SJCRH30 (cell line): ENCODE data around the gene KRTAP10-4. TPM values are rescaled to one million over a fixed set of nuclear protein-coding genes. Genes with fewer than 3 reads are reported as not detected.

ENCODE experiments used
- DNase-seq, 2 experiments: peaks; one replicate each; pipeline ENCODE4 v3.0.0-alpha.2; 2015 to 2020
- H3K27ac ChIP-seq: fragments of 250-450 bp; sonication (Bioruptor Pico); 2 replicates; pipeline ENCODE4 v1.5.1; 2020; ENCODE audit warnings: mild to moderate bottlenecking, moderate library complexity
- H3K27me3 ChIP-seq: fragments of 250-450 bp; sonication (Bioruptor Pico); 2 replicates; pipeline ENCODE4 v1.5.1; 2020; ENCODE audit warnings: mild to moderate bottlenecking, moderate library complexity
- H3K36me3 ChIP-seq: fragments of 250-450 bp; sonication (Bioruptor Pico); 2 replicates; pipeline ENCODE4 v1.5.1; 2020; ENCODE audit warnings: mild to moderate bottlenecking, moderate library complexity
- H3K4me1 ChIP-seq: fragments of 250-450 bp; sonication (Bioruptor Pico); 2 replicates; pipeline ENCODE4 v1.5.1; 2020; ENCODE audit warnings: mild to moderate bottlenecking, moderate library complexity
- H3K4me3 ChIP-seq: fragments of 250-450 bp; sonication (Bioruptor Pico); 2 replicates; pipeline ENCODE4 v1.5.1; 2020; ENCODE audit warnings: mild to moderate bottlenecking, moderate library complexity
- H3K9me3 ChIP-seq: fragments of 250-450 bp; sonication (Bioruptor Pico); replicated peaks from 2 replicates; pipeline ENCODE4 v1.5.1; 2020; ENCODE audit warnings: mild to moderate bottlenecking, moderate library complexity
- total RNA-seq: library from RNA; depleted of rRNA; stranded (reverse); fragments of >200 nt; shearing (Covaris generic); gene quantifications from 2 replicates; pipeline ENCODE4 v1.2.3, GENCODE V29; 2014

Gene KRTAP10-4
- total RNA-seq, 1 experiment from 2014 or later, result not detected

DNA sequence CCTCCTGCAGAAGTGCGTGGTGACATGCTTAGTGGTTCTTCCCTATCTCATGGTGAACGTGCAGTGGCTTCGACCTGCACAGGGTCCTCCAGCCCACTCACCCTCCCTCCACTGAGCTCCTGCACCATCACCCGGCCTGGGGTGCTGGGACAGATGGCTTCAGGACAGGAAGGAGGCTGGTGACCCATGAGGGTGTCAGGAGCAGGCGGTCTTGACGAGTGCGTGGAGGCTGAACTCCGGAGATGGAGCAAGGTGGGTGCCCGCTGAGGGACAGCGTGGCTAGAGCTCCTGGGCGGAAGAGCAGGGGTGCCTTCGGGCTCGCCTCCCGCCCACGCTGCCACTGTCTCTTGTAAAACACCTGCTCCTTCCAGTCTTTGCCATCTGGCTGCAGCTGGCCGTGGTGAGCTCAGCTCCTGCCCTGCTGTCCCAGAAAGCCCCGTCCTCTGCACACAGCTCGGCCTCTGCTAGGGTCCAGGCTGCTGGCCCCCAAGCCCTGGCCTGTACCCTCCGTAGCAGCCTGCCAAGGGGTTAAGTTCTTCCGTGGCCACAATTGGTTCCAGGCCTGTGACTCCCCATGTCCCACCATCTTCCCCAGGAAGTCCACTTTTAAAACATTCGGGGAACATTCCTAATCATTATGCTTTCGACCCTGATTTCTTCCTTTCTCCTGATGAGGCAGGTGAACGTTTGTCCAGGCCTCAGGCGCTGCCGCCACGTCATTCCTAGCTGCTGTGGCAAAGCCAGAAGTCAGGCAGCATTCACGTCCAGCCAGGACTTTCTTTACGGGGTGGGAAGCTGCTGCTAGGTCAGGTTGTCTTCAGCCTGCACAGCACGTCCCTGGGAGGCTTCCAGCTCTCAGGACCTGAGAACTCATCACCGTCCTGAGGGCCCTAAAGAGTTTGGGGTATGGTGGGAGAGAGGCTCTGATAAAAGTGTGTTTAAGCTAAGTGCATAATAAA lies 41.6 kb upstream of the KRTAP10-4 start:
- DNase-seq, result peak; percentile 3 to 39
- Histone ChIP-seq H3K9me3 (no peaks in the 10 kb centered on the region), H3K27me3 (no peaks in the 10 kb centered on the region), H3K27ac (no peak overlapping the region), H3K4me3 (no peak overlapping the region), H3K4me1 (no peaks in the 10 kb centered on the region), H3K36me3 (no peaks in the 10 kb centered on the region)

DNA sequence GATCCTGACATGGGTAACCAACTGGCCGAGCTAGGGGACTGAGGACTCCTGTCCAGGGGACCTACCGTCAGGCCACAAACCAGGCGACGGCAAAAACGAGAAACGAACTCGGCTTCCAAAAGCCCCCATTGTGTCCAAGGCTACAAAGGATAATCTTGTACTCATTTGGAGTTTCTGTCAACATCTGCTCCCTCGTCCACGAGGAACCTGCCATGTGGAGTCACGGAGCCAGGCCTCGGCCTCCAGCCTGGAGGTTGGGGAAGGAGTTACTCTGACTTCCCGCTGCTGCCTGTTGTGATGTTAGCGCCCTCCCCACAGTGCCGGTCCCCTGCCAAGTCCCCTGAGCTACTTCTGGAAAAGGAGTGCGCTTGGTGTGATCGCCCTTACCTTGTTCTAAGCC lies 40.8 kb upstream of the KRTAP10-4 start:
- H3K27ac ChIP-seq, result no peak overlapping the region
- H3K36me3 ChIP-seq, result no peaks in the 10 kb centered on the region
- no peaks in the 10 kb centered on the region for H3K9me3 ChIP-seq
- no peak overlapping the region for H3K4me3 ChIP-seq
- no peaks in the 10 kb centered on the region for H3K27me3 ChIP-seq
- DNase-seq, result no peak
- H3K4me1 ChIP-seq, result no peaks in the 10 kb centered on the region

GRCh38 chr21:44533121-44533890 lies 40.2 kb upstream of the KRTAP10-4 start:
- Histone ChIP-seq H3K4me3 (no peak overlapping the region), H3K36me3 (no peaks in the 10 kb centered on the region), H3K9me3 (no peaks in the 10 kb centered on the region), H3K27ac (no peak overlapping the region), H3K27me3 (no peaks in the 10 kb centered on the region), H3K4me1 (no peaks in the 10 kb centered on the region)
- DNase-seq, result no peak

DNA sequence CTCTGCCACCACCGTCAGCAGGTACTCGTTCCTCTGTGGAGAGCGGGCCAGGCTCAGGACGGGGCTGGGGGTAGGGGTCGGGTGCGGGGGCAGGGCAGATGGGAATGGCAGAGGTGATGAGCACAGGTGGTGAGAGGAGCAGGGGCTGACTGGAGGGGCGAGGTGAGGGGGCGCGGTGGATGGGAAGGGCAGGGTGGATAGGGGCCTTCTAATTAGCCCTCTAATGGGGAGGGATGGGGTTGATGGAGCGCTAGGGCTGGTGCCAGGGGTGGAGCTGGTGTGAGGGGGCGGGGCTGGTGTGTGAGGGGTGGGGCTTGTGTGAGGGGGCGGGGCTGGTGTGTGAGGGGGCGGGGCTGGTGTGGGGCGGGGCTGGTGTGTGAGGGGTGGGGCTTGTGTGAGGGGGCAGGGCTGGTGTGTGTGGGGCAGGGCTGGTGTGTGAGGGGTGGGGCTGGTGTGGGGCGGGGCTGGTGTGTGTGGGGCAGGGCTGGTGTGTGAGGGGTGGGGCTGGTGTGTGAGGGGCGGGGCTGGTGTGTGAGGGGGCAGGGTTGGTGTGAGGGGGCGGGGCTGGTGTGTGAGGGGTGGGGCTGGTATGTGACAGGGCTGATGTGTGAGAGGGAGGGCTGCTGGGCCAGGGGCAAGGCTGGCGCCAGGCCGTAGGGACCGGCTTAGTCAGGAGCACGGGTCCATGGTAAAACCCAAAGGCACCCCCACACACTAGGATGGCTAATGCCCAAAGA lies 39.5 kb upstream of the KRTAP10-4 start:
- H3K4me1 ChIP-seq, result no peaks in the 10 kb centered on the region
- no peak overlapping the region for H3K4me3 ChIP-seq
- H3K27me3 ChIP-seq, result no peaks in the 10 kb centered on the region
- H3K36me3 ChIP-seq, result no peaks in the 10 kb centered on the region
- no peak for DNase-seq
- H3K27ac ChIP-seq, result no peak overlapping the region
- no peaks in the 10 kb centered on the region for H3K9me3 ChIP-seq

- no peaks in the 10 kb centered on the region for H3K27me3 ChIP-seq
- H3K9me3 ChIP-seq, result no peaks in the 10 kb centered on the region
- no peaks in the 10 kb centered on the region for H3K36me3 ChIP-seq
- H3K4me1 ChIP-seq, result no peaks in the 10 kb centered on the region
- no peak for DNase-seq
- H3K4me3 ChIP-seq, result no peak overlapping the region
- no peak overlapping the region for H3K27ac ChIP-seq
Observed at GRCh38 chr21:44534688-44535087, 38.8 kb upstream of the KRTAP10-4 start.

- Histone ChIP-seq H3K4me1 (no peaks in the 10 kb centered on the region), H3K4me3 (no peak overlapping the region), H3K27me3 (no peaks in the 10 kb centered on the region), H3K27ac (no peak overlapping the region), H3K36me3 (no peaks in the 10 kb centered on the region), H3K9me3 (no peaks in the 10 kb centered on the region)
- no peak for DNase-seq
Observed at GRCh38 chr21:44535963-44536362, 37.6 kb upstream of the KRTAP10-4 start.

DNA sequence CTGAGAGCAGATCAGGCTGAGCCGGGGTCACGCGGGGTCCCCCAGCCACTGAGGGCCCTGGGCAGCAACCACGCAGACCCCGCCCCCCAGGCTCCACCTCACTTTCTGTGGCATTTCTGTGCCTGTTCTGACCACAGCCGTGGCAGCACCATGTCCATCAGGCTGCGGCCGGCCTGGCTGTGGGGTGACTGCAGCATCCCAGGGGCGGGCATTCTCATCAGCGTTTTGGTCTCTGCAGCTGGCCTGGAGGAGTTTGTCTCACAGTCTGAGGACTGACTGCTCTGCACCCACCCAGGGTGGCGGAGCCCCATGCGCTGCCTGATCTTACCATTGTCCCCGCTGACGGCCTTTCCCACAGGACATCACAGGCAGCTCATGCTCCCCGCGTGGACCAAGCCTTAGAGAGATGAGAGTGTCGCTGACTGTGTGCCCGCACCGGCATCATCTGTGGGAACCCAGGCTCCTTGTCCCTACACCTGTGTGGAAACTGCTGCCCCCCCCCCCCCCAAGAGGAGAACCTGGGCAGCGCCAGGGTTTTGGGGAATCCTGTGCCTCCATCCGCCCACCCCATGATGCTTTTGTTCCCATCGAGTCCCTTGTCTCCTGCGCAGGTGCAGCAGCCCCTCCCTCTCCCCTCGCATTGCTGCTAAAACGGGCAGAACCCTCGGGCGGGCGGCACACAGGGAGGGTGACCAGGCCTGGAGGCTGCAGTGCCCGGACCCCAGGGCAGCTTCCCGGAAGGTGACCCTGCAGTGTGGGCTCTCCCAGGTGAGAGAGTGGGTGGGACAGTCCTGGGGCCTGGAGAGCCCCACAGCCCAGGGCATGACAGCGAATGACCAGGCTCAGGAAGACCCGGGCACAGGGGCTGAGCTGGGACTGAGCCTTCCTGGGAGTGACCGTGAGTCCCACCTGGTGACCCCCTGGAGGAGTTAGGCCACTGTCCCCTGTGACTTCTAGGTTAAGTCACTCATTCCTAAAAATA lies 35.3 kb upstream of the KRTAP10-4 start:
- Histone ChIP-seq H3K27me3 (no peaks in the 10 kb centered on the region), H3K27ac (no peak overlapping the region), H3K9me3 (peaks cover 5% of the 10 kb centered on the region; the same call in 1 of the 2 replicates), H3K4me3 (no peak overlapping the region), H3K4me1 (no peaks in the 10 kb centered on the region), H3K36me3 (no peaks in the 10 kb centered on the region)
- DNase-seq, result no peak

- H3K4me1 ChIP-seq, result no peaks in the 10 kb centered on the region
- H3K4me3 ChIP-seq, result no peak overlapping the region
- no peak overlapping the region for H3K27ac ChIP-seq
- no peak for DNase-seq
- no peaks in the 10 kb centered on the region; the same call in 1 of the 2 replicates for H3K36me3 ChIP-seq
- H3K27me3 ChIP-seq, result no peaks in the 10 kb centered on the region
- H3K9me3 ChIP-seq, result peaks cover 7% of the 10 kb centered on the region; the same call in 1 of the 2 replicates
Observed at GRCh38 chr21:44539046-44539445, 34.5 kb upstream of the KRTAP10-4 start.

DNA sequence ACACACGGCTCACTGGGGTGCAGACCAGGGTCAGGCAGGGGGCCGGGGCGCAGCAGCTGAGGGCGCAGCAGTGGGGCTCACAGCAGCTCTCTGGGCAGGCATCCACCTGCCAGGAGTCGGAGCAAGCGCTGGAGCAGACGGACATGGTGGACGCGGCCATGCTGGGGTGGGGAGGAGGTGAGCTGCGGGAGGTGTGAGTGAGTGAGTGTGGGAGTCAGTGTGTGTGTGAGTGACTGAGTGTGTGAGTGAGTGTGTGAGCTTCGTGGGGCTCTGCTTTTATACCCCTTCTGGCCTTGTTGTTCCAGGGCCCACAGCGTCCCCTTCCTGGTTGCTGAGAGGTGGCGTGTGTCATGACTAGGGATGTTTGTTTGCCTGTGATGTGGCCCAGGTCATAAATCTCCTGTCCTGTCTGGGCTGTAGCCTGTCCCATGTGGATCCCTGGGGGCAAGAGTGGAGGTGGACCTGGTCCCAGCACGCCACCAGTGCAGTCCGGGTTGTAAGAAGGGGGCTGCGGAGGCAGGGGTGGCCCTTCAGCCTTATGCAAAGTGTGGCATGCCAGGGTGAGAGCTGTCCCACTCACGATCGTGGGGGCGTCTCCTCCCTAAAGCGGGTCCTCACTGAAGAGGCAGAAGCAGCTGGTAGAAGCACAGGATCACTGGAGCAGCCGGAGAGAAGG lies 33.4 kb upstream of the KRTAP10-4 start, which contains the start of gene KRTAP10-1:
Gene KRTAP10-1, minus strand, starts transcription at position 205 of the 676 bp plus-strand sequence. Its CDS starts 45 bp downstream, at position 160.
- no peaks in the 10 kb centered on the region; the same call in 1 of the 2 replicates for H3K36me3 ChIP-seq
- no peak for DNase-seq

DNA sequence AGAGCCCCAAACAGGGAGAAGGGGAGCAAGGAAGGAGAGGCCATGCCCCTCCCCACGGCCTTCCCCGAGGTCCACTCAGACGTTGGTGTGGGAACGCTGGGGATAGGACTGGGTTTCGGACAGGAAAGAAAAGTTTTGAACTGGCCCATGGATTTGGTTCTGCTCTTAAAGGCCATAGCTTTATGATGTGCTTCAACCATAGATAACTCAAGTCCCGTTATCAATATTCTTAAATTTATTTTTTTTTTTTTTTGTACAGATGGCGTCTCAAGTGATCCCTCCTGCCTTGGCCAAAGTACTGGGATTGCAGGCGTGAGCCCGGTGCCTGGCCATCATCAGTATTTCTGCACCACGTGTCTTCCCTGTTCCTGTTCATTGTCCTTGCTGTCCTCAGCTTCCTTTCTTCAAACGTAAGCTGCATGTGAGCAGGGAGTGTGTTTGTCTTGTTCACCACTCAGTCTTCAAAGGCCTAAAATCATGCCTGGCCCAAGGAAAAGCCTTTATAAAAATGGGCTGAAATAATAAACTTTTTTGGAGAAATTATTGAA lies 32.7 kb upstream of the KRTAP10-4 start:
- DNase-seq, result no peak
- H3K36me3 ChIP-seq, result no peaks in the 10 kb centered on the region; the same call in 1 of the 2 replicates
- H3K9me3 ChIP-seq, result peaks cover 7% of the 10 kb centered on the region; the same call in 1 of the 2 replicates
- no peaks in the 10 kb centered on the region for H3K4me1 ChIP-seq
- H3K4me3 ChIP-seq, result no peak overlapping the region
- no peak overlapping the region for H3K27ac ChIP-seq
- no peaks in the 10 kb centered on the region for H3K27me3 ChIP-seq

More for the DNA sequence above, 33.4 kb upstream of the KRTAP10-4 start, which contains the start of gene KRTAP10-1:
- Histone ChIP-seq H3K9me3 (peaks cover 7% of the 10 kb centered on the region; the same call in 1 of the 2 replicates), H3K4me3 (no peak within 1 kb of the TSS), H3K27me3 (no peaks in the 10 kb centered on the region), H3K4me1 (no peaks in the 10 kb centered on the region), H3K27ac (no peak within 1 kb of the TSS)

DNA sequence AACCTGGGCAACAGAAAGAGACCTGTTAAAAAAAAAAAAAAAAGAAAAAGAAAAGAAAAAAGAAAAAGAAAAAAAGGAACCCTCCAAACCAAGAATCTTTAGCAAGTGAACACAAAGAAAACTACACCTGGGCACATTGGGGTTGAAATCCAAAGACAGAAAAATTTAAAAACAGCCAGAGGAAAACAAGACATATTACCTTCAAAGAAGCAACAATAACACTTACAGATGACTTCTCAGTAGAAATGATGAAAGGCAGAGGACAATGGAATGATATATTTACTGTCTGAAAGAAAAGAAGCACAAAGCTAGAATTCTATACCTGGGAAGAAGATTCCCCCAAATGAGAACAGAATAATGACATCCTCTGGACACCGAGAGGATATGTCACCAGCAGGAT lies 30.8 kb upstream of the KRTAP10-4 start:
- Histone ChIP-seq H3K4me3 (no peak overlapping the region), H3K27ac (no peak overlapping the region), H3K9me3 (peaks cover 10% of the 10 kb centered on the region), H3K27me3 (no peaks in the 10 kb centered on the region), H3K4me1 (no peaks in the 10 kb centered on the region), H3K36me3 (no peaks in the 10 kb centered on the region; the same call in 1 of the 2 replicates)
- DNase-seq, result no peak

DNA sequence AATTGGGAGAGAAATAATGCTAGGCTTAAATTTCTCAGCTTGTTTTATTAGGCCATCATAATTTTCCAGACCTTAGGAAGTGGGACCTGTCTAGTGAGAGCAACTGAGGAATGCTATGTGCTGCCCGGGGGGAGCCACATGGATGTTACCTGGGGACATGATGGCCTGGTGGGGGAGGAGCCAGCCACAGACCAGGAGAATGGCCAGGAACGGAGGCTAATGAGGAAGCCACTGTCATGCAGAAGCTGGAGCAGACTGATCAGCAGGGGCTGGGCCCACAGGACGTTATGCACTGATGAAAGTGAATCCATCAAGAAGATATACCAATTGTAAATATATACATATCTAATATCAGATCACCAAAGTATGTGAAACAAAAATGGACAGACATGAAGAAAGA lies 29.0 kb upstream of the KRTAP10-4 start:
- H3K27ac ChIP-seq, result no peak overlapping the region
- H3K4me1 ChIP-seq, result no peaks in the 10 kb centered on the region
- H3K9me3 ChIP-seq, result peaks cover 10% of the 10 kb centered on the region
- DNase-seq, result no peak
- H3K27me3 ChIP-seq, result no peaks in the 10 kb centered on the region
- H3K4me3 ChIP-seq, result no peak overlapping the region
- H3K36me3 ChIP-seq, result no peaks in the 10 kb centered on the region; the same call in 1 of the 2 replicates
